ENCODE measurements around the gene RAB34. TPM values are rescaled to one million over a fixed set of nuclear protein-coding genes. Genes with fewer than 3 reads are reported as not detected.

The RAB34 gene
- total RNA-seq, 1 experiment from 2014 or later, result 284 TPM

DNA sequence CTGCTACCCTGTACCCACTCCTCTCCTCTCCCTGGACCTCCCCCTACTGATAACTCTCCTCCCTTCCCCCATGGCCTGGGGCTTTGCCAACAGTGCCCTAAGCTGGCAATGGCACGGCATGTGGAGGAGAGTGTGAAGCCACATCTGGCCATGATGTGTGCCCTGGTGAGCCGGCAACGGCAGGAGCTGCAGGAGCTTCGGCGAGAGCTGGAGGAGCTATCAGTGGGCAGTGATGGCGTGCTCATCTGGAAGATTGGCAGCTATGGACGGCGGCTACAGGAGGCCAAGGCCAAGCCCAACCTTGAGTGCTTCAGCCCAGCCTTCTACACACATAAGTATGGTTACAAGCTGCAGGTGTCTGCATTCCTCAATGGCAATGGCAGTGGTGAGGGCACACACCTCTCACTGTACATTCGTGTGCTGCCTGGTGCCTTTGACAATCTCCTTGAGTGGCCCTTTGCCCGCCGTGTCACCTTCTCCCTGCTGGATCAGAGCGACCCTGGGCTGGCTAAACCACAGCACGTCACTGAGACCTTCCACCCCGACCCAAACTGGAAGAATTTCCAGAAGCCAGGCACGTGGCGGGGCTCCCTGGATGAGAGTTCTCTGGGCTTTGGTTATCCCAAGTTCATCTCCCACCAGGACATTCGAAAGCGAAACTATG, 31.3 kb upstream of the RAB34 start:
- in situ Hi-C loops (cut with HindIII; ENCODE audit: low pct_unique_long_range_greater_than_20kb, low sequenced_read_pairs), result no loop called here
- ATAC-seq (0 out of 2 replicates have a peak, but pooled peaks have one; percentile 2), DNase-seq (ENCODE audit: low read depth, low spot score) (no peak)
- POLR2A ChIA-PET, result interaction anchor here (0.6 to 4.5 kb wide), 3 partner anchors 17 to 150 kb away, joined by 4 to 25 read pairs (median 7); partner anchors contain the start of gene TLCD1
- H3K27me3 ChIP-seq (ENCODE audit: control insufficient read depth, insufficient read depth, low read length), result no peaks in the 10 kb centered on the region
- H3K36me3 ChIP-seq (ENCODE audit: control insufficient read depth, insufficient read depth, low read length), result no peaks in the 10 kb centered on the region; the same call in none of the 2 replicates
- H3K9me3 ChIP-seq (ENCODE audit: control insufficient read depth, insufficient read depth, low read depth, low read length), result no peaks in the 10 kb centered on the region
- intact Hi-C loops (cut with micrococcal nuclease; ENCODE audit: unreplicated experiment), result no loop called here
- peaks cover 52% of the 10 kb centered on the region for H3K4me1 ChIP-seq (ENCODE audit: control insufficient read depth, insufficient read depth, low read length)
- peak overlapping the region; percentile 99 for H3K27ac ChIP-seq (ENCODE audit: low read length)
- no peak for TF ChIP-seq REST (IDR thresholded peaks at IDR 0.05; ENCODE audit: insufficient read depth in 1 of 2, low read depth in 2 of 2, low read length in 1 of 2)
- no peak for TF ChIP-seq TCF7L2 (IDR thresholded peaks at IDR 0.05; ENCODE audit: low read depth, low read length)
- TF ChIP-seq POLR2AphosphoS5 (IDR thresholded peaks at IDR 0.05; ENCODE audit: low read depth, low read length), result no peak; the same call in 1 of the 2 replicates
- TF ChIP-seq, protein P1, sequence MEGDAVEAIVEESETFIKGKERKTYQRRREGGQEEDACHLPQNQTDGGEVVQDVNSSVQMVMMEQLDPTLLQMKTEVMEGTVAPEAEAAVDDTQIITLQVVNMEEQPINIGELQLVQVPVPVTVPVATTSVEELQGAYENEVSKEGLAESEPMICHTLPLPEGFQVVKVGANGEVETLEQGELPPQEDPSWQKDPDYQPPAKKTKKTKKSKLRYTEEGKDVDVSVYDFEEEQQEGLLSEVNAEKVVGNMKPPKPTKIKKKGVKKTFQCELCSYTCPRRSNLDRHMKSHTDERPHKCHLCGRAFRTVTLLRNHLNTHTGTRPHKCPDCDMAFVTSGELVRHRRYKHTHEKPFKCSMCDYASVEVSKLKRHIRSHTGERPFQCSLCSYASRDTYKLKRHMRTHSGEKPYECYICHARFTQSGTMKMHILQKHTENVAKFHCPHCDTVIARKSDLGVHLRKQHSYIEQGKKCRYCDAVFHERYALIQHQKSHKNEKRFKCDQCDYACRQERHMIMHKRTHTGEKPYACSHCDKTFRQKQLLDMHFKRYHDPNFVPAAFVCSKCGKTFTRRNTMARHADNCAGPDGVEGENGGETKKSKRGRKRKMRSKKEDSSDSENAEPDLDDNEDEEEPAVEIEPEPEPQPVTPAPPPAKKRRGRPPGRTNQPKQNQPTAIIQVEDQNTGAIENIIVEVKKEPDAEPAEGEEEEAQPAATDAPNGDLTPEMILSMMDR (IDR thresholded peaks at IDR 0.05), result no peak
- no peak for TF ChIP-seq SIN3A (IDR thresholded peaks at IDR 0.05; ENCODE audit: borderline replicate concordance, insufficient read depth, low read depth, low read length)
- CTCF ChIA-PET, result interaction anchor here (0.9 to 8.4 kb wide), 3 partner anchors 14 to 145 kb away, joined by 4 to 123 read pairs (median 4); partner anchors contain the start of genes NEK8 and TLCD1
- no TSS peak for BruUV-seq (replicated peaks)
- H3K4me3 ChIP-seq (ENCODE audit: low read depth in 2 of 2, low read length in 2 of 2), result no peak overlapping the region

- ATAC-seq (no peak), DNase-seq (ENCODE audit: low read depth, low spot score) (no peak)
- H3K27me3 ChIP-seq (ENCODE audit: control insufficient read depth, insufficient read depth, low read length), result no peaks in the 10 kb centered on the region
- H3K4me3 ChIP-seq (ENCODE audit: low read depth in 2 of 2, low read length in 2 of 2), result no peak overlapping the region
- no TSS peak for BruUV-seq (replicated peaks)
- peaks cover 54% of the 10 kb centered on the region for H3K4me1 ChIP-seq (ENCODE audit: control insufficient read depth, insufficient read depth, low read length)
- no peak for TF ChIP-seq TCF7L2 (IDR thresholded peaks at IDR 0.05; ENCODE audit: low read depth, low read length)
- TF ChIP-seq, protein P1 (IDR thresholded peaks at IDR 0.05), result no peak
- no peak for TF ChIP-seq SIN3A (IDR thresholded peaks at IDR 0.05; ENCODE audit: borderline replicate concordance, insufficient read depth, low read depth, low read length)
- no peak for TF ChIP-seq REST (IDR thresholded peaks at IDR 0.05; ENCODE audit: insufficient read depth in 1 of 2, low read depth in 2 of 2, low read length in 1 of 2)
- TF ChIP-seq POLR2AphosphoS5 (IDR thresholded peaks at IDR 0.05; ENCODE audit: low read depth, low read length), result no peak
- intact Hi-C loops (cut with micrococcal nuclease; ENCODE audit: unreplicated experiment) (no loop called here), in situ Hi-C loops (cut with HindIII; ENCODE audit: low pct_unique_long_range_greater_than_20kb, low sequenced_read_pairs) (no loop called here)
- ChIA-PET POLR2A (interaction anchor here (0.6 to 4.5 kb wide), 4 partner anchors 16 to 412 kb away, joined by 4 to 25 read pairs (median 5); partner anchors contain the start of genes TLCD1 and TNFAIP1), CTCF (interaction anchor here (0.9 to 8.4 kb wide), 2 partner anchors 15 to 20 kb away, joined by 4 to 123 read pairs; partner anchors contain the start of genes NEK8 and TLCD1)
- no peaks in the 10 kb centered on the region; the same call in none of the 2 replicates for H3K36me3 ChIP-seq (ENCODE audit: control insufficient read depth, insufficient read depth, low read length)
- H3K9me3 ChIP-seq (ENCODE audit: control insufficient read depth, insufficient read depth, low read depth, low read length), result no peaks in the 10 kb centered on the region
- H3K27ac ChIP-seq (ENCODE audit: low read length), result peak overlapping the region; percentile 99
Measured at GRCh38 chr17:28747801-28748750, 30.4 kb upstream of the RAB34 start.
